ENCODE measurements around the gene CHD6. TPM values are rescaled to one million over a fixed set of nuclear protein-coding genes. Genes with fewer than 3 reads are reported as not detected.

Gene CHD6
- total RNA-seq, 1 donor from 2014 or later, result 52.6 TPM

DNA sequence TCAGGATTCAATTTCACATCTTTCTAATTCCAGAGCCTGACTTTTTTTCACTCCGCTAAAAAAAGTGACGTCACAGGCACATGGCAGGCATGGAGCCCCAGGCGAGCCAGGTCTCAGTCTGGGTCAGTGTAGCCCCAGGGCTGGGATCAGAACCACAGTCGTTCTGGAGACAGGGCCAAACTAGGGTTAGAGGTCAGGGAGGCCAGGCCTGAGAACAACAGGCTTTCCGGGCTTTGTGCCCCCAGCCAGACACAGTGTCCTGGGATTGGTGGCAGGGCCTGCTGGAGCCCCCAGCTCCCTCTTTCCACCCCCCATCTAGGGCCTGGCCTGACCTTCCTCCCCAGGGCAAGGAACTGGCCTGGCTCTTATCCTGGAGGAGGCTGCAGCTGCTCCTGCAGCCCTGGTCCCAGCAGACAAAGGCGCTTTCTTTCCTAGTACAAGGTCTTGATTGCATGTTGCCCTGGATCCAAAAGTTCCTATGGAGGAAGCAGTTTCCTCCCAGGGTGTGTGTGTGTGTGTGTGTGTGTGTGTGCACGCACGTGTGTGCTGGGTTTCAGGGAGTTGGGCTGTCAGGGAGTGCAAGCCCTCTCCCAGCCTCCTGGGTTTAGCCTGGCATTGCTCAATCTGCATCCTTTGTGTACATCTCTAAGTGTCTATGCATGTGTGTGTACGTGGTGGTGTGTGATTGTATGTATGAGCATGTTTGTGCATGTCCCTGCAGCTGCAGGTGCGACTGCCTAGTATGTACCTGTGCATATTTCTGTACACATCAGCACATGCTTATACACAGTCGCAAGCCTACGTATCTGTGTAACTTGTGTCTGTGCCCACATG is 225.1 kb downstream of the CHD6 start:
- no peak for DNase-seq

DNA sequence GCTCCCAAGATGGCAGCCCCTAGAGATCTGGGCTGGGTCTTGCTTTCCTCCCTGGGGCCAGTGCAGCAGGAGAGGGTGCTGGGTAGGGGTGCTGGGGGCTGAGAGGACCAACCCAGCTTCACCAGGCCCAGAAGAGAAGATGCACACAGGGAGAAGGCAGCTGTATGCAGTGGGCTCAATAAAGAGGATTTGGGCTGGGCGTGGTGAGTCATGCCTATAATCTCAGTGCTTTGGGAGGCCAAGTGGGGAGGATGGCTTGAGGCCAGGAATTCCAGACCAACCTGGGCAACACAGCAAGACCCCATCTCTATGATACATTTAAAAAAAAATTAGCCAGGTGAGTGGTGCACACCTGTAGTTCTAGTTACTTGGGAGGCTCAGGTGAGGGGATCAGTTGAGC is 225.9 kb downstream of the CHD6 start:
- no peak for DNase-seq

DNA sequence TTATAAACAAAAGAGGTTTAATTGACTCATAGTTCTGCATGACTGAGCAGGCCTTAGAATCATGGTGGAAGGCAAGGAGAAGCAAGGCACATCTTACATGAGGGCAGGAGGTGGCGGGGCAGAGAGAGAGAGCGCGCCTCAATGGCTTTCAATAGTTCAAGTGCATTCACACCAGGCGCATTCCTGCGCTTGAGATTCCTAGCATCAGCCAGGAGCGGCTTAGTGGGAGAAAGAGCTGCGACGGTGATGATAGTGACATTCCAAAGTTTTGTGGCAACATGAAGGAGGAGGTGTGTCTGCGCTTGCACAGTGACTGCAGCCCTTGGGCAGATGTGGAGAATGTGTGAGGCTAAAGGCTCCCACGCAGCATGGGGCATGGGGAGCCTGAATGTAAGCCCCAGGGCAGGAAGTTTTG is 226.6 kb downstream of the CHD6 start:
- DNase-seq, result no peak

DNA sequence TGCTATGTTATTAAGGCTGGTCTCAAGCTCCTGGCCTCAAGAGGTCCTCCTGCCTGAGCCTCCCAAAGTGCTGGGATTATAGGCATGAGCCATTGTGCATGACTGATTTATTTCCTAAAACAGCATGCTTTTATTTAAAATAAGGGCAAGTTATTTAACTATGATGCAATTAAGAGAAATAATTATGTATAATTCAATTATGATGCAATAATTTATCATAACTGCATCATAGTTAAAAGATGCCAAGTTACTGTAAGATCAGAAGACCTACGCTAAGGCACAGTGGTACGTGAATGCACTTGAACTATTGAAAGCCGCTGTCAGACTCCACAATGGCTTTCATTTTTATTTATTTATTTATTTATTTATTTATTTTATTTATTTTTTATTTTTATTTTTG is 227.3 kb downstream of the CHD6 start:
- DNase-seq, result no peak

DNA sequence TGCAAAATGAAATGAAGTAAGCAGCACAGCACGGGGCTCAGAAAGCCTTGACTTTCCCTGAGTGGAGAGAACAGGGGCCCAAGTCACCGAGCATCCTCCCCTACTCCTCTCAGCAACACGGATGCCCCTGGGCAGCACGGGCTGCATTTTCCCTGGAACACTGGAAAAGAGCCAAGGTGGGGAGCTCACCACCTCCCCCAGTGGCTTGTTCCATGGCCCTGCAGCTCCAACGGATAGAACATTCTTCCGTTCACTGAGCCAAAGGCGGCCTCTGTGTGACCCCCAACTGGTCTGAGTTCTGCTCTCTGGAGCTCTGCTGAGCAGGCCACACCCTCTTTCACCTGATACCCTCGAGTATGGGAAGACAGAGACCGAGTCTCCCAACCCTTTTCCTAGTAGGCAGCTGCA is 230.7 kb downstream of the CHD6 start:
- no peak for DNase-seq

DNA sequence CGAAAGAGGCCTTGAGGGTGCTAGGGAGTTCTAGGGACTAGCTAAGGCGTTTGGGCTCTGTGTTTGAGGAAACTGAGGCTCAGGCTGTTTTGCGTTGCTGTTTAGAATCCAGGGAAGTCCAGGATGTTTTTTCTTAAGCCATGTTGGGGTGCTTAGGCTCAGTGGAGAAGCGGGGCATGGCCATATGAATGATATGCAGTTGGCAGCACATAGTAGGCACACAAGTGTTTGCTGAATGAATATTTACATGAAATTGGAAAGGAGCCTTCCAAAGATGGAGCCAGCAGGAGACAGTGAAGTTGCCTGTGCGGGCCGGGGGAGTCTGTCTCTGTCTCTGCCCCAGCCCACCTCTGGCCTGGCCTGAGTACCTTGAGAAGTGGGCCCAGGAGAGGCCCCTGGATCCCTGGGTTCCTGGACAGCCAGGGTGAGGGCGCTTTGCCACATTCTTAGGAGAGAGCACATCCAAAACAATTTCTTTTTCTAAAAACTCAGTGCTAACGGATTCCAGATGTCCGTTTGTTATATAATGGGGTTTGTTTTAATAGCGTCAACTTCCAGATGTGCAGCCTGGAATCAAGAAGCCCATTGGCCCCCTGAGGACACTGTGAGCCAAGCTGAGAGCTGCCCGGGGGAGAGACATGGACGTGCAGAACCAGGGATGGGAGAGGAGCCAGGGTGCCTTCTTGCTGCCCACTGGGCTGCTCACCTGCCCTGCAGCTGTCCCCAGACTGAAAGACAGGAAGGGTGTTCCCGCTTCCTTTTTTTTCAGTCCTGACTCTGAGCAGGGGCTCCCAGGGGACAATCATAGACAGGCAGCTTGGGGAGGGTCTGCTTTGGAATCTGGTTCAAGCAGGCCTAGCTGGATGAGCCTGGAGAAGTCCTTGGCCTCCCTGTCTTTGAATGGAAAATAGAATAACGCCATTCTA is 231.4 kb downstream of the CHD6 start:
- DNase-seq, result no peak

DNA sequence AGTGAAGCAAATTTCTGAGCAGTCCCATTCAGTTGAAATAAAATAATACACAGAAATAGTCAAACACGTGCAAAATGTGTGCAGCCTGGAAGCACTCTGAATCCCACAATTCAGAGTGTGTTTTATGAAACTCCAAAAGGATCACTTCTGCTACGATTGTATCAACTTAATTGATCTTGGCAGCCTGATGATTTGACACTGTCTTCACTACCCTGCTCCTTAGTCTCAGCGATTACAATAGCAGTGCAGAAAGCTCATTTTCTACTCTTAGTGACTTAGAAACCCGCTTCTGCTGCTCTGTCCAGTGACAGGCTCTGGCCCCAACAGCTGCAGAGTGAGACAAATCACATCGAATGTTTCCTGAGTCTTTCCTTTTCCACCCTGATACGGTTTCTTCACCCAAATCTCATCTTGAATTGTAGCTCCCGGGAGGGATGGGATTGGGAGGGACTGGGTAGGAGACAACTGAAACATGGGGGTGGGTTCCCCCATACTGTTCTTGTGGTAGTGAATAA is 235.3 kb downstream of the CHD6 start:
- no peak for DNase-seq

DNA sequence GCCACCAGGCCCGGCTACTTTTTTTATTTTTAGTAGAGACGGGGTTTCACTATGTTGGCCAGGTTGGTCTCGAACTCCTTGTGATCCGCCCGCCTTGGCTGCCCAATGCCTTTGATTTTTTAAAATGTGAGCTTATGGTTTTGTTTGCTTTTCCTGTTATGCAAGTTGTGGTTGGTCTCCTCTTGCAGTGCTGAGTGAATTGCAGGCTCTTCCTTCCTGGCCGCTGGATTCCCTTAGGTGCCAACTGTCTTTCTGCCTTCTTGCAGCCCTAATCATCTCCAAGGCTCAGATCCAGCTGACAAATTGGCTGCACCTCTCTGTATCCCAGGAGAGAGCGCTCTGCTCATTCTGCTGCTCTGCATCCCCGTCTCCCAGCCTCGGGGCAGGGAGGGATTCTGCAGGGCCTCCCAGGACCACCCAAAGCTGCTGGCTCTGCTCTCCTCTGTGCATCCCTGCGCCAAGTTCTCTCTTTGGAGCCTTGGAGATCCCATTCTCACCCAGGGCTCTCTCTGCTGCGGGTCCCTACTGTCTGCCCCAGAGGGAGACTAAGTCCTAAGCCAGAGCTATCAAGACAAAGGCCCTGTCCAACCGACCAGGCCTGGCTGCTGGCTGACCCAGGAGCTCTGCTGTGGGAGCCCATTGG is 237.5 kb downstream of the CHD6 start:
- DNase-seq, result no peak

DNA sequence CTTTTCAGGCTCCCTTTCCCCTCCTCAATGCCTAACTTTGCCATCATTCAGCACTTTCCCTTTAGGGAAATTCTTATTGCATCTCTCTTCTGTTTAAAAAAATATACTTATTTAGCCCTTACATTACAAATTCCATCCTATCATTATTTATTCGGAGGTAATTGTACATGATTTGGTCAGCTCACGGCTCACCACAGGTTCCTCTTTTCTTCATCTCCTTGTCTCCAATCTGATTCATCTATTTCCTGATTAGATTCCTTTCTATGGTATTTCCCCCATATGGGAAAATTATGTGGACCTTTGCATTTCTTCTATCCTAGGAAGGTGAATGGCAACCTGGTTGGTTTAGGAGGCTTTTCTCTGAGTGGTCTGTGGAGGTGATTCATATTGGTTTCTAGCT is 238.6 kb downstream of the CHD6 start:
- no peak for DNase-seq

DNA sequence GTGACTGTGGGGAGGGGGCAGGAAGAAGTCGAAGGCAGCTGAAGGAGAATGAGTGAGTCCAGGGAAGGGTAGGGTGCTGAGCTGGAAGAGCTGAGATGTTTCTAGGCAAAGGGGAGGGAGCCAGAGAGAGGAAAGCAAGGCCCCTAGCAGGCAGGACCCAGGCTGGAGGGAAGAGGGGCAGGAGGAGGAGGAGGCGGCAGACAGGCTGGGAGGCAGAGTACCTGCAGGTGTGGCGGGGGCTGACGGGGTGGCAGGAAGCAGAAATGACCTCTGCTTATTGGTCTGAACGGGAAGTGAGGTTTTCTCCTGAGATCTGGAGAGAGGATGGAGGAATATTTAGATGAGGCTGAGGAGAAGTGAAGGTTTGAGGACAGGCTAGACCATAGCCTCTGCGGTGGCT is 240.9 kb downstream of the CHD6 start:
- no peak for DNase-seq

DNA sequence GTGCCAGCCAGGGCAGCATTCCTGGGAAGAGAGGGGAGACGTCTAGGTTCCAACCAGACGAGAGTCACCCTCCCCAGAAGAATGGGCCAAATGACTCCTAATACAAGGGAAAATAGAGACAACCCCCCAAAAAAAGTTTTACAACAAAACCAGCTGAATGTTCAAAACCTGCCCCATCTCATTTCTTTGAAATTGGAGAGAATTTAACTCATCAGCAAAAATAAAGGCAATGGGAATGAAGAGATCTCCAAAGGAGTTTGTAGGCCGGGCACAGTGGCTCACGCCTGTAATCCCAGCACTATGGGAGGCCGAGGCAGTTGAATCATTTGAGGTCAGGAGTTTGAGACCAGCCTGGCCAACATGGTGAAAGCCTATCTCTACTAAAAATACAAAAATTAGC is 241.8 kb downstream of the CHD6 start:
- no peak for DNase-seq

DNA sequence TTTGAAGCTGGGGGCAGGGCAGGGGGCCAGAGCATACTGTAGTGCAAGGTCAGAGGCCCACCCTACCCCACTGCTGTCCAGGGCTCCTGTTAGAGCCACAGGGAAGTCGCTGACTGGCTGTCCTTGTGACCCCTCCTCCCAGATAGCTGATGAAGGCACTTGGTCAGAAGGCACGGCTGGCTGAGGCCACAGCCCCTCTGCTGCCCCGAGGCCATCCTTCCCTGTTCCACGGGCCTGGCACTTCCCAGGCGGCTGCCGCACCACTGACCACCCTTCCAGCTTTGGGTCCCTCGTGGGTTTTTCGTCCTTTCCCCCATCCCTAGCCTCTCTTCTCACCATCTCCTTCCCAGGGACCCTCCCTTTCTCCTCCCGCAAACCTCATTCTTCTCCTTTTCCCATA is 242.3 kb downstream of the CHD6 start:
- DNase-seq, result no peak

DNA sequence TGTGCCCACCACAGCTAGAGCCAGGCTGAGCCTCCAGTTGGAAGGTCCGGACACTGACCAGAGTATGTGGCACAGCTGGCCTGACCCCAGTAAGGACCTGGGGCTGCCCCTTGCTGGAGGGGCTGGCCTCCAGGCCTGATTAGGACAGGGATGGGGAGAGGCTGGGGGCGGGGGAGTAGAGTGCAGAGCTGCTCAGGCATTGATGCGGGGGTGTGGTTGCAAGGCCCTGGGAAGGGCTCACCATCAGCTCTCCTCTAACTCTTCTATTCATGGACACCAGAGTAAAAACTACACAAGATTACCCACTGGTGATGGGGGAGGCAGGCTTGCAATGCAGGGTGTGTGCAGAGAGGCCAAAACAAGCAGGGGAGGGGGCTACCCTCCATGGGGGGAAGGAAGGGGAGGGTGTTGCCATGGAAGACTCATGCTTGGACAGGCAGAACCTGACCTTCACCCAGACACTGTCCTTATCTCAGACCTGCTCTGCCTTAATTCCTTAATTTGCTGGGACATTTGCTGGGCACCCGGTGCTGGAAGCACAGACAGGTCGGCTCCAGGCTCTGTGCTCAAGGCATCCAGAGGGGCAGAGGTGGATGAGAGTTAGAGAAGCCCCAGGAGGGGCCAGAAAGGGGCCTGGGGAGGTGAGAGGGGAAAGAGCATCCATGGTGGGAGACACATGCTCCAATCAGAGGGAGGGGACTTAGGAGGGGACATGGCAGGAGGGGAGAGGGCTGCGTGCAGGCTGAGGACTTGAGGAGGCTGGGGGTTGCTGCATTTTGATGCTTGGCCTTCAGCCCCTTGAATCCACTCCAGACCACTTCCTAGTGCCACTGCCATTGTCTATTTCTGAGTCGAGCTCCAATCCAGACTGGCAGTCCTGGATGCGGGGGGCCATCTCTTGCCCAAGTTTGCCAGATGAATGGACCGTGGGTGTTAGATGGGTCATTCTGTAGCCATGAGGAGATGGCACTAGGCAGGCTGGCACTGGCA is 244.0 kb downstream of the CHD6 start:
- no peak for DNase-seq

DNA sequence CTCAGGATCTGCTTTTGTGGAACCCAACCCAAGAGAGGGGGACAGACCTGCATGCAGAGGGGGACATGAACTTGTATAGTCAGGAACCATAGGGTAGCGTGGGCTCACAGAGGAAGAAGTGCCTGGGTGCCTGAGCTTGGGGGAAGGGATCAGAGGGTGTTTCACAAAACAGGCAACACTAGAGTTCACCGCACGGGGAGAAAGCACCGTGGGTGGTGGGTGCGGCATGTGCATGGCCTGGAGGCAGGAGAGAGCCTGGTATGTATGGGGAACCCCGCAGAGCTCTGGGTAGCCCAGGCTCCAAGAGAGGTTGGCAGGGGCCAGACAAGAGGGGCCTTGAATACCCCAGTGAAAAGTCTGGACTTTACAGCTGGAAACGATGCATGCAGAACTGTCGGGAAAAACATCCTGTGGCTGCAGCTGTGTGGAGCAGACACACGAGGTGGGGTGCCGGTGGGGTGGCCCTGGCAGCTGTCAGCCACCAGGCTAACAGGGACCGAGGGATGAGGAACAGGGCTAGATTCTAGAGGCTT is 244.9 kb downstream of the CHD6 start:
- no peak for DNase-seq

DNA sequence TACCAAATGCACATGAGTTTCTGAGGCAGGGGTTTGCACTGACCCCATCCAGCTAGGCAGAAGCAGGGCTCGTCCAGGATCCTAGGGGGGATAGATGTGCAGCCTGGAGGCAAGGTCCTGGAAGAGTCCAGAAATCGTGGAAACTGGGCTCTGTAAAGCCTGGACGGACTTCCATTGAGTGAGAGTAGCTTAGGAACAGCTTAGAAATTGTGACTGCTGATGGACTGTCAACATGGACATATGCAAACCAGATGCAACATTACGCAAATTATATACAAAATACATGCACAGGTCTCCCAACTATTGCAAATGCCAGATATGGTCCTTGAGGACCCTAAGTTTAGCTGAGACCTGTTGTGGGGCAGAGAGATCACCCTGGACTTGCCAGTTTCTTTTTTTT is 246.8 kb downstream of the CHD6 start:
- no peak for DNase-seq

DNA sequence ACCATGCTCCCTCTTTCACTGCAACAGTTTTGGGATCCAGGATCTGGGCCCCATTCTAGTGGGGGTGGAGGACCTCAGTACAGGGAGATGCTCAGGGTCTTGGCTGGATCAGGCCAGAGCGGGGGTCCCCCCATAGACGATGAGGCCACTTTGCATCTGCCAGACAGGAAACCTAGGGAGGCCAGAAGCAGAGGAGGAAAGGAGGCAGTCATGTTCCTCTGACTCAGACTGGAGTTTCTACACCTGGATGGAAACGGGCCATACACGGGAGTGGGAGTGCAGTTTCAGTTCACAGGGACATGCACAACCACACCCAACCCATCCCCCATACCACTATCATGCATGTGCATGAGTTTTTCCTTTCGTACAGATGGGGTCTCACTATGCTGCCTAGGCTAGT is 248.0 kb downstream of the CHD6 start:
- DNase-seq, result no peak

DNA sequence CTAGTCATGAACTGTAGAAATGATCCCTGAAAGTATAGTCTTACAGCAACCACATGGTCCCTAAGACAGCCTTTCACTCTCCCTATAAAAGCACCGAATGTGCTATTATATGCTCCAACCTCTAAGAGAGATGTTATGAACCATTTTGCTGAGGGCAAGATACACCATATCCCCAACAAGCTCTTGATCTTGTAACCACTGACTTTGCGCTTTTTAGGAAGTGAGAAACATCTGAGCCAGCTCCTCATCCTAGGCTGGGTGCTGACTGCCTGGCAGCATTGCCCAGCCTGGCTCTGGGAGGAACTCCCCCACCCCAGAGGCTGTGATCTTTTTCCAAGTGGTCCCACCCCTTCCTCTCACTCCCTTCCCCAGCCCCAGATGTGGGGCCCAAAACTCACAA is 248.5 kb downstream of the CHD6 start:
- DNase-seq, result no peak

DNA sequence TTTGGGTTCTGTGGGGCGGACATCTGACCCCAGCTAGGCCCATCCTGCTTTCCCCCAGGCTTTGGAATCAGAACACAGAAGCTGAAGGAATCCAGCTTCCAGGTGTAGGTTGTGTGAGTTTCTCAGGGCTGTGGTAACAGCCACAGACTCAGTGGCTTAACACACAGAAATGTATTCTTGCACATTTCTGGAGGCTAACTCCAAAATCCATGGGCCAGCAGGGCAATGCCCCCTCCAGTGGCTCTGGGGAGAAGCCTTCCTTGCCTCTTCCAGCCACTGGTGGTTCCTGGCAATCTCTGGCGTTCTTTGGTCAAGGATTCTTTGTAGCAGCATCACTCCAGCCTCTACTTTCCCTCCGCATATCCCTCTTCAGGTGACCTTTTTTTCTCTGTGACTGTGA is 250.2 kb downstream of the CHD6 start:
- no peak for DNase-seq

DNA sequence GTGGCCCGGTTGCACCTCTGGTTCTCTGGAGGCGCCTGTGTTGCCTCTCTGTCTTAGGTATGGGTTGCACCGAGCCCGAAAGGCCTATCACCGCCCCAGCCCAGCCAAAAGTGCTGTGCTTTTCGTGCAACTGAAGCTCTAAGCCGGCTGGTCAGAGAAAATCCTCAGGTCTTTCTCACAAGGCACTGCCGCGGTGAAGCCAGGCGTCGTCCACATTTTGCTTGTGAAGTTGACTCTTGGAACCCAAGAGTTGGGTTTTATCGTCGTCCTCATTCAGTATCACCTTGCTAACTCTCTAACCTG is 250.8 kb downstream of the CHD6 start:
- DNase-seq, result no peak

DNA sequence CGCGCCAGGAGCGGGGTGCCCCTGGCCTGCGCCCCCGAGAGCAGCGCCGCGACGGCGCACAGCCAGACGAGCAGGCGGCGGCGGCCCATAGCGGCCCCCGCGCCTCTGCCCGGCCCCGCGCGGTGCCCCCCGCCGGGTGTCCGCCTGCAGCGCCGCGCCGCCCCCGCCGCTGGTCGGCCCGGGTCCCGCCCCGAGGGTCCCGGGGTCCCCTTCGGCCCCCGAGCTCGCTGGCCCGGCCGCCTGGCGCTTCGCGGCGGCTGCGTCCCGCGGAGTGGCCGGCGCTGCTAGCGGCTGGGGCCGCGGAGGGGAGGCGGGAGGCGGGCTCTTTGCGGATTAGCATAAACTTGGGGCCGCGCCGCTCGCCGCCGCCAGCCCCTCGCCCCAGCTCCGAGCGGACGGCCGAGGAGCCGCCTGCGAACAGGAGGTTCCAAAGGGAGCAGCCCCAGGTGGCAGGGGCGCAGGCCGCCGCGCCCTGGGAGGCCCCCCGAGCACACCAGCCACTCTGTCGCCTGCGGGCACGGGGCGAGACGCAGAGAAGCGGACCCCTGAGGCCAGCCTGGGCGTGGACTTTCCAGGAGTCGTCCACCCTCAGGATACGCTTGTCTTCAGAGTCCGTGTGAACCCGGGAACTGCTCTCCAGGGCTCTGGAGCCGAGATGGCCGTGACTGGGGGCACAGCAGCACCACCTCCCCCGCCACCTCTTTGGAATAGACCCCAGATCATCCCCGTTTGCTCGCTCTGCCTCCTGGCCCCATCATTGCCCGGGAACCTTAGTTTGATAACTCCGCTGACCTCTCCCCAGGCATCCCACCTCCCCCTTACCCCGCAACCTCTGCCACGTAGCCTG is 251.4 kb downstream of the CHD6 start, which contains the start of gene EMILIN3:
Gene EMILIN3 (minus strand): TSS at position 273 of the 847 bp plus-strand sequence. CDS start 184 bp downstream, at position 89.
- no peak for DNase-seq

All from occipital lobe (tissue), 2 donors.